Breast epithelium (tissue), 3 donors: ENCODE results near the gene LMBR1.

Experiments used
- CTCF ChIP-seq, 3 donors: fragments of 450-650 bp; IDR thresholded peaks; one replicate each; pipeline ENCODE4 v1.5.1; 2016 to 2017; ENCODE audit warnings: antibody characterized with exemption in 3 of 3, mild to moderate bottlenecking in 3 of 3, moderate library complexity in 3 of 3
- POLR2A ChIP-seq: fragments of 450-650 bp; IDR thresholded peaks from one replicate; pipeline ENCODE4 v1.6.1; 2016; ENCODE audit warnings: antibody characterized with exemption, mild to moderate bottlenecking, moderate library complexity

GRCh38 chr7:156785998-156786543, 106.9 kb downstream of the LMBR1 start:
- no peak for TF ChIP-seq CTCF (IDR thresholded peaks at IDR 0.05)
- no peak for TF ChIP-seq POLR2A
